ENCODE results near the gene ITK.

ITK gene

DNA sequence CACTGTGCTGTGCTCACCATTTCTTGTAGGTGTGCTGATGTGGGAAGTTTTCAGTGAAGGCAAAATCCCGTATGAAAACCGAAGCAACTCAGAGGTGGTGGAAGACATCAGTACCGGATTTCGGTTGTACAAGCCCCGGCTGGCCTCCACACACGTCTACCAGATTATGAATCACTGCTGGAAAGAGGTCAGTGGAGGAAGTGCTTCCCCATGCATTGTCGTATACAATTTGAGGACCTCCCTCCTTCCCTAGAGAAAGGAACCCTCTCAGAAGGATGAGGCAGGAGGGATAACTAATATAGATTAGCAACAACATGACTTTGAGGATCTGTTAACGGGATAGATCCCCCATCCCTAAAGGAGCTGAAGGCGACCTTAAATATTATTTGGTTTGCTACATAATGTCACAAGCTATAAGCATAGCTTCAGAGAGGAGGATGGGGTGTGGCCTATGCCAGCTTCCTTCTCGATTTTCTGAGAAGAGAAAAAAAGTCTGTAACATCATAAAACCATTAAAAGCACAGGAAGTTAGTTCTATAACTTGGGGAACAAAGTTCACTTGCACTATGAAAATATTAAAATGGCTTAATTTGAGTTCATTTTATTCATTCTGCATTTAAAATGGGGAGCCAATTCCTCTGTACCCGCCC, 68.3 kb downstream of the ITK start:
- DNase-seq, result no peak

DNA sequence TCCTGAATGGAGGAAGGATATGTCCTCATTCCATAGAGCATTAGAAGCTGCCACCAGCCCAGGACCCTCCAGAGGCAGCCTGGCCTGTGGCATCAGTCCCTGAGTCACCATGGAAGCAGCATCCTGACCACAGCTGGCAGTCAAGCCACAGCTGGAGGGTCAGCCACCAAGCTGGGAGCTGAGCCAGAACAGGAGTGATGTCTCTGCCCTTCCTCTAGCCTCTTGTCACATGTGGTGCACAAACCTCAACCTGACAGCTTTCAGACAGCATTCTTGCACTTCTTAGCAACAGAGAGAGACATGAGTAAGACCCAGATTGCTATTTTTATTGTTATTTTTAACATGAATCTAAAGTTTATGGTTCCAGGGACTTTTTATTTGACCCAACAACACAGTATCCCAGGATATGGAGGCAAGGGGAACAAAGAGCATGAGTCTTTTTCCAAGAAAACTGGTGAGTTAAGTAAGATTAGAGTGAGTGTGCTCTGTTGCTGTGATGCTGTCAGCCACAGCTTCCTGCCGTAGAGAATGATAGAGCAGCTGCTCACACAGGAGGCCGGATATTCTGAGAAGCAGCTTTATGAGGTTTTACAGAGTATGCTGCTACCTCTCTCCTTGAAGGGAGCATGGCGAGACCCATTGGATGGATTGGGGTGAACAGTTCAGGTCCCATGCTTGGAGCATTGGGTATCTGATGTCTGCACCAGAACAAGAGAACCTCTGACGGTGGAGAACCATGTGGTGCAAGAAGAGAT, 72.2 kb downstream of the ITK start:
- DNase-seq, result no peak

DNA sequence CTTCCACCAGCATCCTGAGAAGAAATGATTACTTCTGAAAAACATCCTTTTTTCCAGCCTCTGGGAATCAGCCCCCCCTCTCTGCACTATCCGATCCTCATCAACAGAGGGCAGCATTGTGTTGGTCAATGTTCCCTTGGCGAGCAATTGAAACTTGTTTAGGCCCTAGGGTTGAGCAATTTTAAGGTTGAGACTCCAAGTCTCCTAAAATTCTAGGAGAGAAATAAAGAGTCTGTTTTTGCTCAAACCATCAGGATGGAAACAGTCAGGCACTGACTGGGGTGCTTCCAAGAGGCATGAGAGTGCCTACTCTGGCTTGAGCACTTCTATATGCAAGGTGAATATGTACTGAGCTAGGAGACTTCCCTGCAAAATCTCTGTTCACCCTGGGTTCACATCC, 72.9 kb downstream of the ITK start:
- peak; percentile 27 for DNase-seq

DNA sequence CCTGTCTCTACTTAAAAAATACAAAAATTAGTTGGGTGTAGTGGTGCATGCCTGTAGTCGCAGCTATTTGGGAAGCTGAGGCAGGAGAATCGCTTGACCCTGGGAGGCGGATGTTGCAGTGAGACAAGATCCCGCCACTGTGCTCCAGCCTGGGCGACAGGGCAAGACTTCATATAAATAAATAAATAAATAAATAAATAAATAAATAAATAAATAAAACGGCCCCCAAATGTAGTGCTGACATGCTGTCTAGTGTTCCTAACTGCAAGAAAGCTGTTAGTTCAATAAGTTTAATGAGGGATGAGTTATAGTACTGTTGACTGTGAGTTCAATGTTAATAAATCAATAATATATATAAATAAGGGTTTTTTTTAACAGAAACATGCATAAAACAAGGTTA, 77.8 kb downstream of the ITK start:
- DNase-seq, result no peak

DNA sequence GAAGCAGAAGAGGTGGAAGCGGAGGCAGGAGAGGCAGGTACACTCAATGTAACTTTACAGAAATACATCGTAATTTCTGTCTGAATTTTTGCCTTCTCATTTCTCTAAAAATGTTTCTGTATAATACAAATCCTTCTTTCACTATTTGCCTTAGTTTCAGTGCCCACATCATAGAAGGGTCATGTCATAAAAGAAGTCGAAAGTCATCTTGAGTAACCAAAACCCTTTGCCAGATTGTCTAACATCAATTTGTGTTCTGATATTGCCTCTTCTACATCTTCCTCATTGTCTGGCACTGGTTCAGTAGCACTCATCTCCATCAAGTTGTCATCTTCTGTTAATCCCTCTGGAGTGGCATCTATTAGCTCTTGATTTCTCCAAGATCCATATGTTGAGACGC, 79.1 kb downstream of the ITK start:
- no peak for DNase-seq

DNA sequence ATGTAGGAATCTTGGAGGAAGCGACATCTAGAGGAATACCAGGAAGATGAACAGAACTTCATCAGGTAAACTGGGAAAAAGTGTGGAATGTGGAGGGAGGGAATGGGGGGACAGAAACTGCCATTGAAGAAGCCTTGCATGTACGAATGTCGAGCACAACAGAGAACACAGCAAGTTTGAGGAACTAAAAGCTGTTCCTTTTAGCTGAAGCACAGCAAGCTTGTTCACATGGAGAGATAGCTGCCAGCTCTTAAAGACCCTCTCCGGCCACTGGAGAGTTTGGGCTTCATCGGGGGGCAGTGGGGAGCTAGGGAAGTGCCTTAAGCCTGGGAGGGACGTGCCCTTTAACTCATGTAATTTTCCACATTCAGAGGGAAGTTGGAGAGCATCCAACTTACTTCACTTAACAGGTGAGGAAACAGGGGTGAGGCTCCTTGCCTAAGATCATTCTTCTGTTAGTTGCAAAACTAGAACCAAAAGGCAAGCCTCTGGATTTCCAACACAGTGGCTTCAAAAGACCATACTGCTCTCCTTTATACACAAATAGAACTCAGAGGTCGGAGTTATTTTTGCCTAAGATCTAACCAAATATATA, 83.0 kb downstream of the ITK start:
- DNase-seq, result no peak

DNA sequence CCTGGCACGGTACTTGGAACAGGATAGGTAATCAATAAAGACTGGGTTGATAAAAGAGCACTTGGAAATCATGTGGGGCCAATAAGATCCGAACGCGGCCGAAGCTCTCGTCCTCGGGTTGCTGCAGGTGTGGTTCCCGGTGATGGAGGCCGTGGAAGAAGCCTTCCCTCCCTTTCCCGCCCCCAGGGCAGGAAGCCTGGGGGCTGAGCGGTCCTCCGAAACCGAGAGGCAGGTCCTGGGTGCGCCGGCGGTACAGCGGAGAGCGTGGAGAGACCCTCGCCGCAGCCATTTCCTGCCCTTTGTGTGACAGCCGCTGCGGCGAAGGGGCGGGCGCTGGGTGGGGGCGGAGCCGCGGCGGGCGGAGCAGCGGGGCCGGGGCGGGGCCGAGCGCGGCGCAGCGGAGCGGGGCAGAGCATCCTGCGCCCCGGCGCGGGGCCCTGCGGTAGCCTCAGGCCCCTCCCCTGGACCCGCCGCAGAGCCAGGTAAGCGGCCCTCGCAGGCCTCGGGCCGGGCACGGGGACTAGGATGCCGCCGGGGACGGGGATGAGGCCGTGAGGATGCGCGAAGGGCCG, 85.2 kb downstream of the ITK start, which contains the start of gene CYFIP2:
Gene CYFIP2 (plus strand): TSS at position 410 of the 572 bp plus-strand sequence. CDS start 19,239 bp downstream, outside the sequence.
- DNase-seq, result no peak

DNA sequence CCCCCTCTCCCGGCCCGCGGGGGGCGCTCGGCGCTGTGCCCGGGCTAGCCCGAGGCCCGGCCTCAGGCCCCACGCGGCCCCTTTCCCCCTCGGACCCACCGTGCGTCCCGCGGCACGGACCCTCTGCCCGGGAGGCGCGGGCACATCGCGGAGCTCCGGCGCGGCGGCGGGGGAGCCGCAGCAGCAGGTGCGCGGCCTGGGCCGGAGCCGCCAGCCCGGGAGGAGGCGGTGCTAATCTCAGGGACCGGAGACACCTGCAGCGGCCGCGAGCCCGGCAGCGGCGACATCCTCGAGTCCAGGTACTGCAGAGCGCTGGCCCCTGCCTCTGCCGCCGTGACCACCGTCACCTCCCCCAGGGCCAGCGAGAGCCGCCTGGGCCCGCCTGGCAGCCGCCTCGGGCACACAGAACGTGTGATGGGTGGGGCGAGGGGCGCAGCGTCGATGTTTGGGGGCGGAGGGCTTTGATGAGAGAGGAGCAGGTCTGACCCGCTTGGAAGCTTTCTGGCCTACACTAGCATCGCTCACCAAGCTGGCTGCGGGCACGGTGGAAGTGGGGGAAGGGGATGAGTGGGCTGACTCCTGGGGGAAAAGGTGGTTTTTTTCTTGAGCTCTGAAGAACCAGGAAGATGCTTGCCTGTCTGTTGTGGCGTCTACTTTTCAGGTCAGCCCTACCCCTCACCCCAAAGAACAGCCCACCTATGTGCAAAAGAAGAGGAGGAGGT, 85.8 kb downstream of the ITK start:
- DNase-seq, result no peak

DNA sequence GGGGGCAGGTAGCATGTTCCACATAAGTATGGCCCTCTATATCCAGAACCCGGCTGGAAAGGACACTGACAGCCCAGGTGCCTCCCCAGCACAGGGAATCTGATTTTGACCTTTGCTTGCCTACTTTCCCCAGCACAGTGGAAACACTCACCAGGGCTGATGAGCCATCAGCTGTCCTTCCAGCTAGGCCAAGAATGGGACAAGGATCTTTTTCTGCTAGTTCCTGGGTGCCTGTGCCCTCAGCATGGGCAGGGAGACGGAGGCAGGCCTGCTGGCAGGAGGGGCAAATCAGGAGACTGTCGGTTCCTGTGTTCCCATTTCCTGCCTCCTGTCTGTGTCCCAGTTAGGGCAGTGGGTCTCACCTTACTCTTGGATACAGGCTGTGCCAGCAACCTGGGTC, 86.4 kb downstream of the ITK start:
- DNase-seq, result no peak

DNA sequence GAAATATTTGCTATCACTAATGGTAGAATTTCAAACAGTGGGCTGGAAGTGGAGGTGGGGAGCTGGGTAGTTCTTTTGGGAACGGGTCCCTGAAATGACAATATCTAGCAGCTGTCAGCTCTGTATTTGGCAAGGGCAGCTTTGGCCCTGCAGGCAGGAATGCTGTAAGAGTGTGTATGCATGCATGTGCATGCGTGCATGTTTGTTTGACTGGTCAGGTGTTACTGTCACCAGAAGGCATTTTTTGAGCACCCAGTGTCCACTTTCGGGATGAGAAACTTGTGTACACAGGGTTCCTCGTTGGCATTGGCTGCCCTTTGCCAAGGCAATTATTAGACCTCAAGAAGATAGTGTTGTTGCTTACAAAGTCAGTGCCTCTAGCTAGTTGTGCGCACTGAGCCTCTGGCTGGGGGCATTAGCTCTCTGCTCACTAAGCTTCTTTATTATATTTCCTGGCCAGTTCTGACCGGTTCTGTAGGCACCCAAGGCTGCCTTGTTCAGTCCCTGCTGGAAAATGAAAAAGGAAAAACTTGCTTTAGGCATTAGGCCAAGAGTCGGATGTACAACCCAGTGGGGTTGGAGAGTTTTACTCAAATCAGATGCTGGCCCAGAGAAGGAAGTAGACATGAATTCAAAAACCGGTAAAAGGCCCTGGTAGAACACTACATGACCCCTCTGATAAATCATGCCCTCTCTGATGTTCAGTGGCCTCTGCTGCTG, 87.3 kb downstream of the ITK start:
- DNase-seq, result no peak

DNA sequence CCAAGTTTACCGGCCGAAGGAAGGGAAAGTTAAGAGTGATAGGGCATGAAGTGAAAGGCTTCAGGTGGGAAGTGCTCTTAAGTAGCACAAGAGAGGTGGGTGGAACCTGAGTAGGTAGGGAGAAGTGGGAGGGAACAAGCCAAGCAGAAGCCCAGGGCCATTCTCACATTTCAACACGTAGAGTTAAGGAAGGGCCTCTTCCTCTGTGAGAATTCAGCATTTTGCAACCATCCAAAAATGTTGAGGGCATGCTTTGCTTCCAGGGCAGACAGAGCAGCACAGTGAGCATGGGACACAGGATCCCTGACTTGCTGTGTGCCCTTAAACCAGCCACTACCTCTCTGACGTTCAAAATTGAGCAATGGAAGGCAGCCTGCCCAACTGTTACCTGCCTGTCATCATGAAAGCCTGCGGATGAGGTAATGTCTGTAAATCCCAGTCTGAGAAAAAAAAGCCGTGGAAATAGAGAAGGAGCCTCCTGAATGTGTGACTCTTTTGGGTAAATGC, 88.6 kb downstream of the ITK start:
- DNase-seq, result no peak

DNA sequence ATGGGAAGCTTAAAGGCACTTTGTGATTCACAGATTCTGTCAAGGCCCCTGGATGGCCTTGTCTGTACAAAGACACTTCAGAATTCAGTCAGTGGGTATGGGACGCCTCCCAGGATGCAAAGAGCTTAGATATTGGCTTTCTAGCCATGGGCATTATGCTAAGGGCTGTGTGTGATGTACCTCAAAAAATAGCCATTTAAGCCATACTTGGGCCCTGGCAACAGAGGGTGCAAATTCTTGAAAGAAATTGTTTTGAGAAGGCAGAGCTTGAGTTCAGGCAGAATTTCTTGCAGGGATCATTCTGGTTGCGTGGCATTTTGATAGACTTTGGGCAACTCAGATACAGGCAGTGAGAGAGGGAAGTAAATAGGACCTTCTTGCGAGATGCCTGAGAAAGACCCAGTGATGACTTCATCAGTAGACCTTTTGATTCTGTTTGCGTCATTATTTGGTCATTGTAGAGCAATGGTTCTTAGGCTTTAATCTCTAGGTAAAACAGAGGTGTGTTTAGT, 89.2 kb downstream of the ITK start:
- no peak for DNase-seq

DNA sequence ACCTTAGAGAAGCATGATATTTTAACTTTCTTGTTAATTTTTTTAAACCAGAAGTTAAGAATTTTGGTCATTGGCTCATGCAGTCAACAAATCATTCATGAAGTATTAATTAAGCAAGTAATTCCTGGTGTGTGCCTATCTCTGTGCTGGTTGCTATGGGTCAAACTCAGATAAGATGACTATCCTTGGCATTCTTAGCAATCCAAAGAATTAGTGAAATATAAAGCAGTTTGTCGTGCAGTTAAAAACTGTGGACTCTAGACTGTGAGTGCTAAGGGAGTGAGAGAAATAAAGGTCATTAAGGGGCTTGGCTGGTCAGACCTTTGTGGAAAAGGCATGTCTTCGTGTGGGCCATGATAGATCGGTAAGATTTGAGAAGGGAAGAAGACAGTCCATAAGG, 90.1 kb downstream of the ITK start:
- no peak for DNase-seq

DNA sequence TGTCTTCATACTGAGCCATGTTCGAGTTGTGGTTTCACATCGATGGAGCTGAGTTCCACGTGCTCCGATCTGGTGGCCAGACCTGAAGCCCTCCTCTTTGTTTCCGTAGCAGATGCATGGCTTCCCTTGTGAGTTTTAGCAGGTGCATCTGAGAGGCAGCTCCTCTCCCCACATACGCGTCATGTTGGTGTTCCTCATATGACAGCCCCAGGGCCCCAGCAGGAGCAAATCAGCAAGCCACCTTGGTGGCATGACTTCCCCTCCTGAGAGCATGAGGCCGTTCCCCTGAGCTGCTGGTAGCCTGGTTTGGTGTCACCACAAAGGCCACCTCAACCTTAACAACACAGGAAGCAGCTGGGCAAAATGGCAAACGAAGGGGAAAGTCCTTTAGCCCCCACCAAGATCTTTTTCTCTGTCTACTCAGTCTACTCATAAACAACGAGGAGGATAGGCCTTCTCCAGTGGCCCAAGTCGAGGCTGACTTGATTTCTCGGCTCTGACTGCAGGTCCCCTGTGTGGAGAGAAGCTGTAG, 91.2 kb downstream of the ITK start:
- no peak for DNase-seq

DNA sequence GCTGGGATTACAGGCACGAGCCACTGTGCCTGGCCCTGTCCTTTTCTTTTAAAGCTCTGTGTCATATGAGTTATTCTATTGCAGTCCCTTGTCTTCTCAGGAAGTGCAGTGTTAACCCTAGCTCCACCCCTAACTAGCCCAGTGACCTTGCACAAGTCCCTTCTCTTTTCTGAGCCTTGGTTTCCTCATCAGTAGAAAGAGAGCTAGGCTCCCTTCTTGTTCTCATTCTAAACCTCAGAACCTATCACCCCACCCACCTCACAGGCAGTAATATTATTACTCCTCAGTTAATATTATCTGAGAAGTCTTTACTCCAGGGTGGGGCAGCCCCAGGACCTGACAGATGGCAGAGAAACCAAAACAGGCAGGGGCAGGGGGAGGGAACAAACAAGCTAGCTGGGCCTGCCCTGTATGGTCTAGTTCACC, 92.5 kb downstream of the ITK start:
- DNase-seq, result no peak

DNA sequence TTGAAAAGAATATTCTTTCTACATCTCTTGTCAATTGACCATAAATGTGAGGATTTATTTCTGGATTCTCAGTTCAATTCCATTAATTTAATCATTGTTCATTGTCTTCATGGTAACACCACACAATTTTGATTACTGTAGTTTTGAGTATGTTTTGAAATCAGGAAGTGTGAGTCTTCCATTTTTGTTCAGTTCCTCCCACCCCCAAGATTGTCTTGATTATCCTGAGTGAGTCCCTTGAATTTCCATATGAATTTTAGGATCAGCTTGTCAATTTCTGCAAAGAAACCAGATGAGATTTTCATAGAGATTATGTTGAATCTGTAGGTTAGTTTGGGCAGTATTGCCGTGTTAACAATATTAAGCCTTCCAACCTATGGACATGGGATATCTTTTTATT, 94.8 kb downstream of the ITK start:
- DNase-seq, result no peak

DNA sequence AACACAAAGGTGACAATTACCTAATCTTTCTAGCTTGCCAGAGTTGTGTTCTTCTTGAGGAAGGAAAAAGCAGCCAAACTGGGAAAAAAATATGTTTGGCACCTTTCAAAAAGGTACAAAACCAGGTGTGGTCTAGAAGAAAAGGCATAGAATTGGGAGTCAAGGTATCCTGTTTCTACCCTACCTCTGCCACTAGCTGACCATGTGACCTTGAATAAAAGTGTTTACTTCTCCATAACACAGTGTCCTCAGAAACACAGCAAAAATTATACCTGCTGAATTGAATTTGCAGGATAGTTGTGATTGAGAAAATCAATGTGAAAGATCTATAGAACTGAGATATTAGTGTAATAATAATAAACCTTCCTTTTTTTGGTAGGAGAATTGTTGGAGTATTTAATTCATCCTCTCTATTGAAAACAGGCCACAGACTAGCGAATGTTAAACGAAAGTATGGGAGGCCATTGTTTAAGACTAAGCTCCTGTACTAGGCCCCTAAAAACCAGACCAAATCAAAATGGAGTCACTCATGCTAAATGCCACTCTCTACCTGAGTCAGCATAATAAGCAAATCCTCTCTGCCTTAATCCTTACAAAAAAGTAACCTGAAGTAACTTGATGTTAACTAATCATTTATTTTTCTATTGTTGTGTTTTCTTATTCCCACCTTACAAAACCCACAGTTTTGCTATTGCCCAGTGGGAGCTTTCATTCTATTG, 97.8 kb downstream of the ITK start:
- no peak for DNase-seq

DNA sequence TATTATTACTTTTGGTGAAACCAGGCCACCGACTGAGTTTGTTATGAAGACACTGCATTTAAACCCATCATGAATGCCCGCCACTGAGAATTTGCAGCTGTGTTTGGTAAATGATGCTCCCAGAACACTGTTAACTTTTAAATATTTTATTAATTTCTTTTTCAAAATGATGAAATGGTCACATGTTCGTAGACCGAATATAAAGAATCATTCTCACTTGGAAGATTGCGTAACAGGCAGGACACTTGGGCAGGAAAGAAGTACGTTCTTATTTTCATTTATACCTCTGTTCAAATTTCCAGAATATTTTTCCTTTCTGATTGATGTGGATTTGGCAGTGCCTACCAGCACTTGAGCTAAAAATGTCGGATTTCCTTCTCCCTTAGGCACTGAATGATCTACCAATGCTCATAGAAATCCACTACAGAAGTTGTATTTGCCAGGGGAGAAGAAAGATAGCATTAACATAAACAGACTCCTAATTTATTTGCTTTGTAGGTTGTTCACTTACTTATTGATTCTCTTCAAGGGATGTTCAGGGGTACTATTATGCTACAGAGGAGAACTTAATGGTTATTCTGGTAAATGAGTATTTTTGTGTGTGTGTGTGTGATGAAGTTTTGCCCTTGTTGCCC, 99.1 kb downstream of the ITK start:
- DNase-seq, result no peak

DNA sequence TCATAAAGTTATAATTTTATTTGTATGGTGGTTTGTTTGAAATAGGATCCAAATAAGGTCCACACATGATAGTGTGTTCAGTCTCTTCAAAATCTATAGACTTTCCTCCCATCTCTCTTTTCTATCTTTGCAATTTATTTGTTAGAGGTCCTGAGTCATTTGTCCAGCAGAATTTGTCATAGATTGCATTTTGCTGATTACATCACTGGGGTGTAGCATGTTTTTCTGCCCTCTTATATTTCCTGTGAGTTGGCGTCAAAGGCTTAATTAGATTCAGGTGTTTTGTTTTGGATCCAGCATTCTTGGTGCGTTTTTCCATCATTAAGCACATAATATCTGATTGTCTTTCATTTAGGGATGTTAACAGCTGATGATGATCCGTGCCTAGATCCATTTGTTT, 100.3 kb downstream of the ITK start:
- no peak for DNase-seq

DNA sequence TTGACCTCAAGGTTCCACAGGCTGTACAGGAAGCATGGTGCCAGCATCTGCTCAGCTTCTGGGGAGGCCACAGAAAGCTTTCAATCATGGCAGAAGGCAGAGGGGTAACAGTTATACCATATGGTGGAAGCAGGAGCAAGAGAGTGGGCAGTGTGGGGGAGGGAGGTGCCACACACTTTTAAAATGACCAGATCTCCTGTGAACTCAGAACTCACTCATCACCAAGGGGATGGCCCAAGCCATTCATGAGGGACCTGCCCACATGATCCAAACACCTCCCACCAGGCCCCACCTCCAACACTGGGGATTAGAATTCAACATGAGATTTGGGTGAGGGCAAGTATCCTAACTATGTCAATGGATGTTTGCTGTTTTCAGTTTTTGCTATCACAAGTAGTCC, 101.5 kb downstream of the ITK start:
- no peak for DNase-seq

DNA sequence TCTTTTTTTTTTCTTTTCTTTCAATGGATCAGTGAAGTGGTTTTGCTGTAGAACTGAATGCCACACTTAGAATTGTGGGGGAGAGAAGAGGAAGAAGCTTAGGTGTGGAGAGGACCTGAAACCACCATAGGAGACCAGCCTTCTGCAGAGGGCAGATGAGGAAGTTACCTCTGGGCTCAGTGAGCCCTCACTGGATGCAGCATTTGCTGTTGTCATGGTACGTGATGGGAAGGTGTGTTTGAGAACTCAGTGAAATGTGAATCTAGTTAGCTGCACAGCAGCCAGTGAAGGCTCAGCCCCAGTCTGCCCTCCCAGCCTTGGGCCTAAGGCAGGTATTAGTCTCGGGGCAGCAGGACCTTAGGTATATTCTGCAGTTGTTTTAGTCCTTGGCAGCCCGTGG, 102.8 kb downstream of the ITK start:
- no peak for DNase-seq

Measured in NCI-H446 treated with DMSO at 0.1 percent for 48 hours (cell line).